ENCODE data around the gene MINK1.

DNA sequence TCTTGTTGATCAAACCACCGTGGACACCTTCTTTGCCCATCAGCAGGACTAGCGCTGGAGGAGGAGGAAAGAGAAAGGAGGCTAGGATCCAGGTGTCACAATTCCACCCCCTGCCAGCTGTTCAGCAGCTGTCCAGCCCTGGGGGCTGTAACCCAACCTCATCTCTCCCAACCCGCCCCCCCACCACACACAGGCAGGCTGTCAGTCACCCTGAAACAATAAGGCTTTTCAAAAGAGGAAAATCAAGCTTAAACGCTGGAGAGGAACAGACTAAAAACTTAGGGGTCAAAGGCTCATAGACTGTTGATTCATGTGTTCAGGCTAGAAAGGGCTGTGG, 112.8 kb downstream of the MINK1 start:
- TF ChIP-seq, protein P1, sequence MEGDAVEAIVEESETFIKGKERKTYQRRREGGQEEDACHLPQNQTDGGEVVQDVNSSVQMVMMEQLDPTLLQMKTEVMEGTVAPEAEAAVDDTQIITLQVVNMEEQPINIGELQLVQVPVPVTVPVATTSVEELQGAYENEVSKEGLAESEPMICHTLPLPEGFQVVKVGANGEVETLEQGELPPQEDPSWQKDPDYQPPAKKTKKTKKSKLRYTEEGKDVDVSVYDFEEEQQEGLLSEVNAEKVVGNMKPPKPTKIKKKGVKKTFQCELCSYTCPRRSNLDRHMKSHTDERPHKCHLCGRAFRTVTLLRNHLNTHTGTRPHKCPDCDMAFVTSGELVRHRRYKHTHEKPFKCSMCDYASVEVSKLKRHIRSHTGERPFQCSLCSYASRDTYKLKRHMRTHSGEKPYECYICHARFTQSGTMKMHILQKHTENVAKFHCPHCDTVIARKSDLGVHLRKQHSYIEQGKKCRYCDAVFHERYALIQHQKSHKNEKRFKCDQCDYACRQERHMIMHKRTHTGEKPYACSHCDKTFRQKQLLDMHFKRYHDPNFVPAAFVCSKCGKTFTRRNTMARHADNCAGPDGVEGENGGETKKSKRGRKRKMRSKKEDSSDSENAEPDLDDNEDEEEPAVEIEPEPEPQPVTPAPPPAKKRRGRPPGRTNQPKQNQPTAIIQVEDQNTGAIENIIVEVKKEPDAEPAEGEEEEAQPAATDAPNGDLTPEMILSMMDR (IDR thresholded peaks at IDR 0.05; ENCODE audit: insufficient read depth, low read length) = no peak
- TF ChIP-seq, protein P2, sequence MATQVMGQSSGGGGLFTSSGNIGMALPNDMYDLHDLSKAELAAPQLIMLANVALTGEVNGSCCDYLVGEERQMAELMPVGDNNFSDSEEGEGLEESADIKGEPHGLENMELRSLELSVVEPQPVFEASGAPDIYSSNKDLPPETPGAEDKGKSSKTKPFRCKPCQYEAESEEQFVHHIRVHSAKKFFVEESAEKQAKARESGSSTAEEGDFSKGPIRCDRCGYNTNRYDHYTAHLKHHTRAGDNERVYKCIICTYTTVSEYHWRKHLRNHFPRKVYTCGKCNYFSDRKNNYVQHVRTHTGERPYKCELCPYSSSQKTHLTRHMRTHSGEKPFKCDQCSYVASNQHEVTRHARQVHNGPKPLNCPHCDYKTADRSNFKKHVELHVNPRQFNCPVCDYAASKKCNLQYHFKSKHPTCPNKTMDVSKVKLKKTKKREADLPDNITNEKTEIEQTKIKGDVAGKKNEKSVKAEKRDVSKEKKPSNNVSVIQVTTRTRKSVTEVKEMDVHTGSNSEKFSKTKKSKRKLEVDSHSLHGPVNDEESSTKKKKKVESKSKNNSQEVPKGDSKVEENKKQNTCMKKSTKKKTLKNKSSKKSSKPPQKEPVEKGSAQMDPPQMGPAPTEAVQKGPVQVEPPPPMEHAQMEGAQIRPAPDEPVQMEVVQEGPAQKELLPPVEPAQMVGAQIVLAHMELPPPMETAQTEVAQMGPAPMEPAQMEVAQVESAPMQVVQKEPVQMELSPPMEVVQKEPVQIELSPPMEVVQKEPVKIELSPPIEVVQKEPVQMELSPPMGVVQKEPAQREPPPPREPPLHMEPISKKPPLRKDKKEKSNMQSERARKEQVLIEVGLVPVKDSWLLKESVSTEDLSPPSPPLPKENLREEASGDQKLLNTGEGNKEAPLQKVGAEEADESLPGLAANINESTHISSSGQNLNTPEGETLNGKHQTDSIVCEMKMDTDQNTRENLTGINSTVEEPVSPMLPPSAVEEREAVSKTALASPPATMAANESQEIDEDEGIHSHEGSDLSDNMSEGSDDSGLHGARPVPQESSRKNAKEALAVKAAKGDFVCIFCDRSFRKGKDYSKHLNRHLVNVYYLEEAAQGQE (IDR thresholded peaks at IDR 0.05; ENCODE audit: insufficient replicate concordance, low read depth) = no peak
